ENCODE measurements around the gene CPED1.

DNA sequence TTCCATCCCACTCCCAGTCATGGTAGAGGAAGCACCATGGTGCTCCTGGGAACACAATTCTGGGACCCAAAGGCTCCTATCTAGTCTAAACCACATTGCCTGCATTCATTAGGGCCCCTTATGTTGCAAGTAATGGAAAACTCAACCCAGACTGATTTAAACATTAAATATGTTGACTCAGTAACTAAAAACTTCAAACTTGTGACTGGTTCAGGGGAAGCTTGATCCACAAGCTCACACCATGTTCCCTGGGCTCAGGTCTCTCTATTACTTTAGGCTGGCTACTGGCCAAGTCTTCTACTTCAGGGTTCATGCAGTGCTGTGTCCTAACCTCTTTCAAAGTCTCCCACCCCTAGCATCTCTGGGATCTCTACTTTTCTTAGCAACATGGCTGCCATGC lies 353.4 kb downstream of the CPED1 start:
- TF ChIP-seq, protein P1, sequence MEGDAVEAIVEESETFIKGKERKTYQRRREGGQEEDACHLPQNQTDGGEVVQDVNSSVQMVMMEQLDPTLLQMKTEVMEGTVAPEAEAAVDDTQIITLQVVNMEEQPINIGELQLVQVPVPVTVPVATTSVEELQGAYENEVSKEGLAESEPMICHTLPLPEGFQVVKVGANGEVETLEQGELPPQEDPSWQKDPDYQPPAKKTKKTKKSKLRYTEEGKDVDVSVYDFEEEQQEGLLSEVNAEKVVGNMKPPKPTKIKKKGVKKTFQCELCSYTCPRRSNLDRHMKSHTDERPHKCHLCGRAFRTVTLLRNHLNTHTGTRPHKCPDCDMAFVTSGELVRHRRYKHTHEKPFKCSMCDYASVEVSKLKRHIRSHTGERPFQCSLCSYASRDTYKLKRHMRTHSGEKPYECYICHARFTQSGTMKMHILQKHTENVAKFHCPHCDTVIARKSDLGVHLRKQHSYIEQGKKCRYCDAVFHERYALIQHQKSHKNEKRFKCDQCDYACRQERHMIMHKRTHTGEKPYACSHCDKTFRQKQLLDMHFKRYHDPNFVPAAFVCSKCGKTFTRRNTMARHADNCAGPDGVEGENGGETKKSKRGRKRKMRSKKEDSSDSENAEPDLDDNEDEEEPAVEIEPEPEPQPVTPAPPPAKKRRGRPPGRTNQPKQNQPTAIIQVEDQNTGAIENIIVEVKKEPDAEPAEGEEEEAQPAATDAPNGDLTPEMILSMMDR (conservative IDR thresholded peaks at IDR 0.05; ENCODE audit: low read depth in 2 of 2) = no peak
- TF ChIP-seq EZH2 (IDR thresholded peaks at IDR 0.05; ENCODE audit: low read depth, unreplicated experiment) (no peak), POLR2AphosphoS5 (IDR thresholded peaks at IDR 0.05; ENCODE audit: low read depth) (no peak), EZH2phosphoT487 (IDR thresholded peaks at IDR 0.05; ENCODE audit: unreplicated experiment) (no peak), STAT1 (IDR thresholded peaks at IDR 0.05; ENCODE audit: unreplicated experiment) (no peak), ZNF114 (CRISPR knock-in tag; IDR thresholded peaks at IDR 0.05) (no peak), JUNB (IDR thresholded peaks at IDR 0.05; ENCODE audit: unreplicated experiment) (no peak), ZNF331 (CRISPR knock-in tag; IDR thresholded peaks at IDR 0.05; ENCODE audit: low read depth) (no peak), NANOG (IDR thresholded peaks at IDR 0.05; ENCODE audit: borderline replicate concordance) (no peak)
- TF ChIP-seq, protein P2, sequence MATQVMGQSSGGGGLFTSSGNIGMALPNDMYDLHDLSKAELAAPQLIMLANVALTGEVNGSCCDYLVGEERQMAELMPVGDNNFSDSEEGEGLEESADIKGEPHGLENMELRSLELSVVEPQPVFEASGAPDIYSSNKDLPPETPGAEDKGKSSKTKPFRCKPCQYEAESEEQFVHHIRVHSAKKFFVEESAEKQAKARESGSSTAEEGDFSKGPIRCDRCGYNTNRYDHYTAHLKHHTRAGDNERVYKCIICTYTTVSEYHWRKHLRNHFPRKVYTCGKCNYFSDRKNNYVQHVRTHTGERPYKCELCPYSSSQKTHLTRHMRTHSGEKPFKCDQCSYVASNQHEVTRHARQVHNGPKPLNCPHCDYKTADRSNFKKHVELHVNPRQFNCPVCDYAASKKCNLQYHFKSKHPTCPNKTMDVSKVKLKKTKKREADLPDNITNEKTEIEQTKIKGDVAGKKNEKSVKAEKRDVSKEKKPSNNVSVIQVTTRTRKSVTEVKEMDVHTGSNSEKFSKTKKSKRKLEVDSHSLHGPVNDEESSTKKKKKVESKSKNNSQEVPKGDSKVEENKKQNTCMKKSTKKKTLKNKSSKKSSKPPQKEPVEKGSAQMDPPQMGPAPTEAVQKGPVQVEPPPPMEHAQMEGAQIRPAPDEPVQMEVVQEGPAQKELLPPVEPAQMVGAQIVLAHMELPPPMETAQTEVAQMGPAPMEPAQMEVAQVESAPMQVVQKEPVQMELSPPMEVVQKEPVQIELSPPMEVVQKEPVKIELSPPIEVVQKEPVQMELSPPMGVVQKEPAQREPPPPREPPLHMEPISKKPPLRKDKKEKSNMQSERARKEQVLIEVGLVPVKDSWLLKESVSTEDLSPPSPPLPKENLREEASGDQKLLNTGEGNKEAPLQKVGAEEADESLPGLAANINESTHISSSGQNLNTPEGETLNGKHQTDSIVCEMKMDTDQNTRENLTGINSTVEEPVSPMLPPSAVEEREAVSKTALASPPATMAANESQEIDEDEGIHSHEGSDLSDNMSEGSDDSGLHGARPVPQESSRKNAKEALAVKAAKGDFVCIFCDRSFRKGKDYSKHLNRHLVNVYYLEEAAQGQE (IDR thresholded peaks at IDR 0.05; ENCODE audit: unreplicated experiment) = no peak
- TF ChIP-seq, protein P3, sequence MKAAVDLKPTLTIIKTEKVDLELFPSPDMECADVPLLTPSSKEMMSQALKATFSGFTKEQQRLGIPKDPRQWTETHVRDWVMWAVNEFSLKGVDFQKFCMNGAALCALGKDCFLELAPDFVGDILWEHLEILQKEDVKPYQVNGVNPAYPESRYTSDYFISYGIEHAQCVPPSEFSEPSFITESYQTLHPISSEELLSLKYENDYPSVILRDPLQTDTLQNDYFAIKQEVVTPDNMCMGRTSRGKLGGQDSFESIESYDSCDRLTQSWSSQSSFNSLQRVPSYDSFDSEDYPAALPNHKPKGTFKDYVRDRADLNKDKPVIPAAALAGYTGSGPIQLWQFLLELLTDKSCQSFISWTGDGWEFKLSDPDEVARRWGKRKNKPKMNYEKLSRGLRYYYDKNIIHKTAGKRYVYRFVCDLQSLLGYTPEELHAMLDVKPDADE (IDR thresholded peaks at IDR 0.05) = no peak

Measured in GM23338 (cell line).